Measurements from ENCODE around the gene CRKL.
"Not testable (repeated sequence)": the region's sequence is repeated elsewhere in the genome, so short reads cannot be mapped to it uniquely, and the experiment has no call there.

Gene CRKL

DNA sequence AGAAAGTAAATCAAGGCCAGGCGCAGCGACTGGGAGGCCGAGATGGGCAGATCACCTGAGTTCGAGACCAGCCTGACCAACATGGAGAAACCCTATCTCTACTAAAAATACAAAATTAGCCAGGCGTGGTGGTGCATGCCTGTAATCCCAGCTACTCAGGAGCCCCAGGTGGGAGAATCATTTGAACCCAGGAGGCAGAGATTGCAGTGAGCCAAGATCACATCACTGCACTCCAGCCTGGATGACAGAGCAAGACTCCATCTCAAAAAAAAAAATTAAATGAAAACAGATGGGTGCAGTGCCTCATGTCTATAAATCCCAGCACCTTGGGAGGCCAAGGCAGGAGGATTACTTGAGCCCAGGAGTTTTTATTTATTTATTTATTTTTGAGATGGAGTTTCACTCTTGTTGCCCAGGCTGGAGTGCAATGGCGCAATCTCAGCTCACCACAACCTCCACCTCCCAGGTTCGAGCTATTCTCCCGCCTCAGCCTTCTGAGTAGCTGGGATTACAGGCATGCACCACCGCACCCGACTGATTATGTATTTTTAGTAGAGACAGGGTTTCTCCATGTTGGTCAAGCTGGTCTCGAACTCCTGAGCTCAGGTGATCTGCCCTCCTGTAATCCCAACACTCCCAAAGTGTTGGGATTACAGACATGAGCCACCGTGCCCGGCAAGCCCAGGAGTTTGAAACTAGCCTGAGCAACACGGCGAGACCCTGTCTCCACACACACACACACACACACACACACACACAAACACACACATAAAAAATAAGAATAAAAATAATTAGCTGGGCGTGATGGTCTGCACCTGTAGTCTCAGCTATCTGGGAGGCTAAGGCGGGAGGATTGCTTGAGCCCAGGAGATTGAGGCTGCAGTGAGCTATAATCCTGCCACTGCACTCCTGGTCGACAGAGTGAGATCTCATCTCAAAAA lies 15.8 kb upstream of the CRKL start:
- not testable (repeated sequence) for DNase-seq

GRCh38 chr22:20903093-20903492 lies 14.1 kb upstream of the CRKL start:
- no peak for DNase-seq

DNA sequence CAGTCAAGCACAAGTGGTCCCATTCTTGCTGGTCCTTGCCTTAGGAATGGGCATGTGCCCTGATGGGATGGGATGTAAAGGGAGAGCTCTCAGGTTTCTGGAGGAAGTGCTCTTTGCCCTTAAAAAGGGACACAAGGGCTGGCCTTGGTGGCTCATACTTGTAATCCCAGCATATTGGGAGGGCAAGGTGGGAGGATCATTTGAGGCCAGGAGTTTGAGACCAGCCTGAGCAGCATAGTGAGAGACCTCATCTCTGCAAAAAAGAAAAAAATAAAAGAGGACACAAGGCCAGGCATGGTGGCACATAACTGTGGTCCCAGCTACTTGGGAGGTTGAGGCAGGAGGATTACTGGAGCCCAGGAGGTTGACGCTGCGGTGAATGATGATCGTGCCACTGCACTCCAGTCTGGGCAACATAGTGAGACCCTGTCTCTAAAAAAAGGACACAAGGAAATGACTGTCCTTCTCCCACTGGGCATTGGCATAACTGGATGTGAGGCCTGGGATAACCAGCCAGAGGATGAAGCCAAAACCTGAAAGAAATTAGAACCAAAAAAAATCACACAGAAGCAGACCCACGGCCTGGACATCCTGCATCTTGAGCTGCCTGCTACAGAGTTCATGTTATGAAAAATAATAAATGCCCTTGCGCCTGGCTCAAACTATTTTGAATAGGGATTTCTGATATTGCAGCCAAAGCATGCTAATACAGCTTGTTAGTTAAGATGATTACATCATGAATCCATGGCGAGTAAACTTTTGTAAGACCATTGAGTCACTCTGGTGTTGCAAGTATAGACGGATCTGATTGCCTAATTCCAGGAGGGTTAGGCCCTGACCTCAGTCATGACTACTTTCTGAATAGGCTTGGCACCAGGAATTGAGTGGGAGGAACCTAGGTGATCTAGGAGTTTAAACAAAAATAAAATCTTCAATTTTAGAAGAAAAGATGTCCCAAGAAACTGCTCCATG lies 12.9 kb upstream of the CRKL start:
- DNase-seq: no peak

DNA sequence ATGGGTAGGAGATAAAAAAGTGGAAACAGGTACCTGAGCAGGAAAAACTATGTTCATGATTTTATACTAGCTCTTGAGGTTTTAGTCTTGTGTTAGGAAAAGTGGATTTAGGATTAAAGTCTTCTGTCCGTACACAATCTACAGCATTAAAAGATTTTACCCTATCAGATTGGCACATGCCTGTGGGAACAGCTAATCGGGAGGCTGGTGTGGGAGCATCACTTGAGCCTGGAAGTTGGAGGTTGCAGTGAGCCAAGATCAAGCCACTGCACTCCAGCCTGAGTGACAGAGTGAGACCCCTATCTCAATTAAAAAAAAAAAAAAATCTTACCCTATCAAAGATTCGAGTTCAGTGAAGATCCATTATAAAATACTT lies 12.2 kb upstream of the CRKL start:
- no peak for DNase-seq

GRCh38 chr22:20905415-20906386 lies 11.5 kb upstream of the CRKL start:
- no peak for DNase-seq

DNA sequence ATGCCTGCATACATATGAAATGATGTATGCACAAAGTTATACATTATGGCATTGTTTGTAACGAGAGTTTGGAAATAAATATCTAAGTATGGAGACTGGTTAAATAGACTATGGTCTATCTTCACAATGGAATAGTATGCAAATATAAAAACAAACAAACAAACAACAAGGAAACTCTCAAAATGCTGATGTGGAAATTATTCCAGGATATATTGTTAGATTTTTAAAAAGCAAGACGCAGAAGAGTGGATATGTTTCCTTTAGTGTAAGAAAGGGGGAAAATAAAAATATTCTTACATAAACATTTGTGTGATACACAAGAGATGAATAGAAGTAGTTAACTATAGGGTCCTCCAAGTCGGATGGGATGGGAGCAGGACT lies 10.8 kb upstream of the CRKL start:
- DNase-seq: no peak

DNA sequence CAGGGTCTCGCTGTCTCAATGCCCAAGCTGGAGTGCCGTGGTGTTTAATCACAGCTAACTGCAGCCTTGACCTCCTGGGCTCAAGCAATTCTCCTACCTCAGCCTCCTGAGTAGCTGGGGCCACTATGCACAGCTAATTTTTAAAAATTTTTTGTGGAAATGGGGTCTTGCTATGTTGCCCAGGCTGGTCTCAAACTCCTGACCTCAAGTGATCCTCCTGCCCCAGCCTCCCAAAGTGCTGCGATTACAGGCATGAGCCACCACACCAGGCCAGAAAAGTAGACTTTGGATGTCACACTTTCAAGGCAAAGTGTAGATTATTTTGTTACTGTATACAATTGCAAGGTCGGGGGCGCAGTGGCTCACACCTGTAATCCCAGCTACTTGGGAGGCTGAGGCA lies 8.5 kb upstream of the CRKL start:
- not testable (repeated sequence) for DNase-seq

GRCh38 chr22:20909543-20910303 lies 7.5 kb upstream of the CRKL start:
- DNase-seq: no peak

GRCh38 chr22:20912494-20912893 lies 4.7 kb upstream of the CRKL start:
- no peak for DNase-seq

- DNase-seq: no peak
Measured at GRCh38 chr22:20918663-20919218, 1.5 kb downstream of the CRKL start.

DNA sequence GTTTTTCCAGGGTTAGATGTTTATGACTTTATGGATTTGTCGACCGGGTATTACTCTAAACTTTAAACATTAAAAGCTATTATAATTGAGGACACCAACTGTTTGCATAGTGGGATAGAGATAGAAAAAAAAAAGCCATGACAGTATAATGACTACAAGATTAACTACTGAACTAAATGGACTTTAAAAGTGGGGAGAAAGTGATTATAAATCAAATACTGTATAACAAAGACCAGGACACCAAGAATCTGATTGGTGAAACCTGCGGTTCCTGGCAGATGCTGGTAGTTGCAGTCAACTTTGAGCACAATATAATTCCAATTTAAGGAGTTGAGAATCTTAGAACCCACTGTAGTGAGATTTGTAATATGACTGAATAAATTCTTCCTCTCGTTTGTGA lies 2.5 kb downstream of the CRKL start:
- DNase-seq: no peak

GRCh38 chr22:20920881-20921203 lies 3.6 kb downstream of the CRKL start:
- DNase-seq: no peak

GRCh38 chr22:20922141-20922751 lies 5.0 kb downstream of the CRKL start:
- DNase-seq: no peak

DNA sequence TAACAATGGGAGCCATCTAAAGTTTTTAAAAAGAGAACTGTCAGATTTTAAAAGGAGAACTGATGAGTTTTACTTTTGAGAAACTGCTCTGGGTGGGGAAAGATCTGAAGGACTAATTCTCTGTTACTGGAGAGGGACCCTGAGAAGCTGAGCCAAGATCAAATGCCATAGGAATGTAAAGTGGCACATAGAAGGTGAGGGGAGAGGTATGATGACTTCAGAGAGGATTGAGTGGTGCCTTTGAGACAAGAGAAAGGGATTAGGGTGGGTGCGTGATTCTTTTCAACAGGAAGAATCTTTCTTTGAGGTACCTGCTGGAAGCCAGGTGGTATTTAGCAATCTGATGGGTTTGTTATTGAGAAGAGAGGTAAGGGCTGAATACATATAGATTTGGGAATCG lies 9.0 kb downstream of the CRKL start:
- no peak for DNase-seq

- DNase-seq: no peak
Measured at GRCh38 chr22:20927940-20928572, 10.8 kb downstream of the CRKL start.

- no peak for DNase-seq
Measured at GRCh38 chr22:20928573-20928967, 11.4 kb downstream of the CRKL start.

DNA sequence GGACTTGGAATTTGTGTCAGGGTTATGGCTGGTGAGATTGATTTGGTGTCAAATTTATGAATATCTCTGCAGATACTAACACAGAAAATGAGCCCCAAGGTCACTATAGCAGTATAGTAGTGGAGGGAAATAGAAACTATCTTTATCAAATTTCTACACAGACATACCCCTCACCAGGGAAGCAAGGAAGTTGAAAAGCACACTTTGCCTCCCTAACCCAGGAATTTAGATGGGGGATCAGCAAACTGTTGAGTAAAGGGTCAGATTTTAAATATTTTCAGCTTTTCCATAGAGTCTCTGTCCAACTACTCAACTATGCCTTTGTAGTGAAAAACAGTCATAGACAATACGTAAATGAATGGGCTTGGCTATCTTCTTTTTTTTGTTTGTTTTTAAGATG lies 12.8 kb downstream of the CRKL start:
- no peak for DNase-seq

DNA sequence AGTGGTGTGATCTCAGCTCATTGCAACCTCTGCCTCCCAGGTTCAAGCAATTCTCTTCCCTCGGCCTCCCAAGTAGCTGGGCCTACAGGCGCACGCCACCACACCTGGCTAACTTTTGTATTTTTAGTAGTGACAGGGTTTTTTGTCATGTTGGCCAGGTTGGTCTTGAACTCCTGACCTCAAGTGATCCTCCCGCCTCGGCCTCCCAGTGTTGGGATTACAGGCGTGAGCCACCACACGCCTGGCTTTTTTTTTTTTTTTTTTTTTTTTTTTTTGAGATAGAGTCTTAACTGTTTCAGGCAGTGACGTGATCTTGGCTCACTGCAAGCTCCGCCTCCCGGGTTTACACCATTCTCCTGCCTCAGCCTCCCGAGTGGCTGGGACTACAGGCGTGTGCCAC lies 13.2 kb downstream of the CRKL start:
- DNase-seq: not testable (repeated sequence)

GRCh38 chr22:20931126-20931654 lies 14.0 kb downstream of the CRKL start:
- DNase-seq: no peak

DNA sequence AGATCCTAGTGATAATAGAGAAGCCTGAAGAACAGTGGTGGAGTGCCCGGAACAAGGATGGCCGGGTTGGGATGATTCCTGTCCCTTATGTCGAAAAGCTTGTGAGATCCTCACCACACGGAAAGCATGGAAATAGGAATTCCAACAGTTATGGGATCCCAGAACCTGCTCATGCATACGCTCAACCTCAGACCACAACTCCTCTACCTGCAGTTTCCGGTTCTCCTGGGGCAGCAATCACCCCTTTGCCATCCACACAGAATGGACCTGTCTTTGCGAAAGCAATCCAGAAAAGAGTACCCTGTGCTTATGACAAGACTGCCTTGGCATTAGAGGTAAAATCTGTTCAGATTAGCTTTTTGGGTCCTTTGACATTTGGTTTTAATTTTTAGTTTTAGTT lies 16.7 kb downstream of the CRKL start:
- no peak for DNase-seq
